Skin of body (tissue), 3 donors: ENCODE measurements around the gene CCDC27. TPM values are rescaled to one million over a fixed set of nuclear protein-coding genes. Genes with fewer than 3 reads are reported as not detected.

ENCODE experiments used
- DNase-seq: peaks from one replicate; lab custom pipeline; 2025; lab: John Stamatoyannopoulos, UW
- small RNA-seq: library from RNA; depleted of rRNA; stranded (forward); fragments of <200 nt; gene quantifications from one replicate; pipeline ENCODE3, GENCODE V24; 2014; ENCODE audit warnings: low replicate concordance
- total RNA-seq: library from RNA; depleted of rRNA; stranded (reverse); fragments of >200 nt; gene quantifications from one replicate; pipeline ENCODE4 v1.2.3, GENCODE V29; 2014

CCDC27 gene
- total RNA-seq, 1 donor from 2014 or later: not detected

- no peak for DNase-seq
These were observed 65.0 kb downstream of the CCDC27 start for GRCh38 chr1:3817138-3817740.

DNA sequence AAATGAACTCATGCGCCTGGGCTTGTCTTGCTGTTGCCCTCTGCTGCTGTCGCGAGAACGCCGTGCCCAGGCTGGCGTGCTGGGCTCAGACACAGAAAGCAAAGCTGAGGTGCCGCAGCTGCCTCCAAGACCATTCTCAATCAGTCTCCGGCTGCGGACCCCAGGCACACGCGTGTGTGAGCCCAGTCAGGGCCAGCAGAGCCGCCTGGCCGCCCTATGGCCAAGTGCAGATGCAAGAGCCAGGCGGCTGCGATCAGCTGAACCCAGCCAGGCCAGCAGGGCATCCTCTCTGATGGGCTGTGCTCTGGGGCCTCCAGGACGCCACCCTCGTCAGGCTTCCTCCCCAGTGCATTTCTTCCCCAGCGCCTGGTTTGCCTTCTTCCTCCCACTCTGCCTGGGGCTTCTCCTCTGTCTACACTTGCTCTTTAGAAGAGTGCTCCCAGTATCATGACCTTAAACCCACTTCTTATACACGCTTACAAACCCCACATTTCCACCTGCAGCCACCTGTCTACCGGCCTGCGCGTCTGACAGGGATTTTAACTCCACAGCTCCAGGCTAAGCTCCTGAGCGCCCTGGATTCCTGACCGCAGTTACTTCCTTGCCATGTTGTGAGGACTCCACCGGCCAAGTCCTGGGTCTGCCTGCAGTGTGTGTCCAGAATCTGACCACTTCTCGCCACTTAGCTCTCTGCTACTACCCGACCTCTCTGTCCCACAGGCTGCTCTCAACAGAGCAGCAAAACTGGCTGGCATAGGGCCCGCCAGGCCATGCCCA lies 65.8 kb downstream of the CCDC27 start:
- DNase-seq: no peak

DNA sequence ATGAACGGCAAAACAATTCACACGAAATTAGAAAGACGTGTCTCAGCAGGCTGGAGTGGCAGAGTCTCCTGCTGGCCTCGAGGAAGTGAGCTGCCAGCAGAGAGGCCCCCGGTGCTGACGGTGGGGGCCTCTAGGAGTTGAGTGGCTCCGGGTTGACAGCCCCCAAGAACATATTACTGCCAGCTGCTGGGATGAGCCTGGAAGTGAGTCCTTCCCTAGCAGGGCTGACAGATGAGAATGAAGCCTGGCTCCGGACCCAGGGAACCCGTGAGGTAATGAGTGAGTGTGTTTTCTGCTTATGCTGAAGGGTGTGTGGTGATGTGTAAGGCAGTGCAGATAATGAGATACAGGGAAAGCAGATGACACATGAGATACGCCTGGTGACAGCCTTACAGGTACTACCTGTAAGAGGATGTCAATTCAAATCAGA lies 67.5 kb downstream of the CCDC27 start:
- DNase-seq: peak; percentile 62

GRCh38 chr1:3820316-3820715 lies 68.1 kb downstream of the CCDC27 start:
- DNase-seq: no peak

- DNase-seq: peak; percentile 17
These were observed 68.8 kb downstream of the CCDC27 start for GRCh38 chr1:3821004-3821403.

Small RNA genes within 50 kb of the gene (small RNA-seq; reads per million reads assigned to genes)
- gene RF02197 (not detected), gene RN7SL574P (not detected)

Other genes starting within 250 kb of the CCDC27 start
- gene MEGF6, start 140.9 kb upstream of the CCDC27 start, total RNA-seq: 62.5 TPM
- 16.5 TPM for gene TPRG1L, start 127.4 kb upstream of the CCDC27 start, total RNA-seq
- 12.2 TPM for gene WRAP73, start 102.3 kb upstream of the CCDC27 start, total RNA-seq
- gene TP73, start 99.9 kb upstream of the CCDC27 start, total RNA-seq: 2.1 TPM
- 2.5 TPM for gene SMIM1, start 20.3 kb downstream of the CCDC27 start, total RNA-seq
- gene LRRC47, start 44.0 kb downstream of the CCDC27 start, total RNA-seq: 24.4 TPM
- gene CEP104, start 104.8 kb downstream of the CCDC27 start, total RNA-seq: 30.7 TPM
- 4.1 TPM for gene DFFB, start 105.0 kb downstream of the CCDC27 start, total RNA-seq
- 15.4 TPM for gene C1orf174, start 147.8 kb downstream of the CCDC27 start, total RNA-seq